ENCODE measurements around the gene EHD4. TPM values are rescaled to one million over a fixed set of nuclear protein-coding genes. Genes with fewer than 3 reads are reported as not detected.
A peak's percentile ranks its signal among the peaks of the same experiment; 100 is the strongest.

EHD4 gene
- polyA plus RNA-seq, 2 of the 4 experiments (the other 2 are of a cell fraction): 8.2 to 9.0 TPM

DNA sequence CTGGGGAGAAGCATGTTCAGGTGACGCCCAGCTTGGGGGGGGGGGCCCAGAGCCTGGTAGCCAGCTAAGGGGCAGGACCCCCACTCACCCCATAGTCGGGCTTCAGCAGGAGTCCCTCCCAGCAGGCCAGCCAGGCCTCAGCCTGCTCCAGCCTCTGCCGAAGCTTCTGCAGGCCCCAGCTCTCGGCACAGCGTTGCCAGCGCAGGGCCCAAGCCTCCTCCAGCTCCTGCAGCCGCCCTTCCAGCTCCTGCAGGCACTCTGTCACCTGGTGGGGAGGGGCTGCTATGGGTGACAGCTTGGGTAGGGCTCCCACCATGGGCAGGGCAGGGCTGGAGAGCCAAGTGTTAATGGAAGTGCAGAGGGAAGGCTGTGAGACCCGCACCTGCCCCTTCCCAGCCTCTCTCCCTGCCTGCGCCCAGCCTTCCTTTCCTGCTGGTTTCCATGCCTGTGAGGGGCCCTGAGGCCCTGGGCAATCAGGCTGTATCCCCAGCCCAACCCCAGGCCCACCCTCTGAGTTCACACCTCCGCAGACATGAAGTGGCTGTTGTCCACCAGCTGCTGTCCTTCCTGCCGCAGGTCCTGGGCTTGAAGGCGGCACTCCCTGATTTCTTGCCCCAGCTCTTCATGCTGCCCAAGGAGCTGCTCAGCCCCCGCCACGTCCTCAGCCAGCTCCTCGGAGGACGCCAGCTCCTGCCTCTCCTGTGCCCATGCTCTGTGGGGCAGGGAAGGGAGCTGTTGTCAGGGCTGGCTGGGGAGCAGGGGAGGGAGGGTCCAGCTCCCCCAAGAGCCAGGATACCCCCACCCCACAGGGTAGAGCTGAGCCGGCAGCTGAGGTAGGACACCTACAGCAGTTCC, 119.4 kb downstream of the EHD4 start:
- POLR2A ChIA-PET: no interaction called here
- DNase-seq (ENCODE audit: low read depth in 1 of 2, low spot score in 1 of 2) (no peak), ATAC-seq (peak in 1 of 2 experiments; percentile 18; a peak in 3 of 6 replicates), FAIRE-seq (no peak)
- Histone ChIP-seq H3K27ac (no peak overlapping the region), H3K4me3 (no peak overlapping the region), H3K4me1 (no peaks in the 10 kb centered on the region), H3K9me3 (no peaks in the 10 kb centered on the region), H3K4me2 (no peak overlapping the region)
- WGBS (ENCODE audit: missing lambda C conversion rate): 69% methylated on average over 3 of the region's 17 CpGs
- no peak for TF ChIP-seq CBX2 (IDR thresholded peaks at IDR 0.05; ENCODE audit: borderline replicate concordance, low read depth)
- TF ChIP-seq TP53 (CRISPR knock-in tag; IDR thresholded peaks at IDR 0.05): no peak
- no peak for TF ChIP-seq JUN (IDR thresholded peaks at IDR 0.05)
- no peak for TF ChIP-seq MYC (IDR thresholded peaks at IDR 0.05; ENCODE audit: borderline replicate concordance, low read length)
- TF ChIP-seq, protein P1, sequence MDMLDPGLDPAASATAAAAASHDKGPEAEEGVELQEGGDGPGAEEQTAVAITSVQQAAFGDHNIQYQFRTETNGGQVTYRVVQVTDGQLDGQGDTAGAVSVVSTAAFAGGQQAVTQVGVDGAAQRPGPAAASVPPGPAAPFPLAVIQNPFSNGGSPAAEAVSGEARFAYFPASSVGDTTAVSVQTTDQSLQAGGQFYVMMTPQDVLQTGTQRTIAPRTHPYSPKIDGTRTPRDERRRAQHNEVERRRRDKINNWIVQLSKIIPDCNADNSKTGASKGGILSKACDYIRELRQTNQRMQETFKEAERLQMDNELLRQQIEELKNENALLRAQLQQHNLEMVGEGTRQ (IDR thresholded peaks at IDR 0.05): no peak
- no peak for TF ChIP-seq NFE2L2 (conservative IDR thresholded peaks at IDR 0.05; ENCODE audit: low read length)
- TF ChIP-seq, protein P2, sequence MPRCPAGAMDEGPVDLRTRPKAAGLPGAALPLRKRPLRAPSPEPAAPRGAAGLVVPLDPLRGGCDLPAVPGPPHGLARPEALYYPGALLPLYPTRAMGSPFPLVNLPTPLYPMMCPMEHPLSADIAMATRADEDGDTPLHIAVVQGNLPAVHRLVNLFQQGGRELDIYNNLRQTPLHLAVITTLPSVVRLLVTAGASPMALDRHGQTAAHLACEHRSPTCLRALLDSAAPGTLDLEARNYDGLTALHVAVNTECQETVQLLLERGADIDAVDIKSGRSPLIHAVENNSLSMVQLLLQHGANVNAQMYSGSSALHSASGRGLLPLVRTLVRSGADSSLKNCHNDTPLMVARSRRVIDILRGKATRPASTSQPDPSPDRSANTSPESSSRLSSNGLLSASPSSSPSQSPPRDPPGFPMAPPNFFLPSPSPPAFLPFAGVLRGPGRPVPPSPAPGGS (IDR thresholded peaks at IDR 0.05): no peak
- TF ChIP-seq NPAS2 (CRISPR knock-in tag; IDR thresholded peaks at IDR 0.05; ENCODE audit: borderline replicate concordance): no peak
- TF ChIP-seq ZC3H11A (IDR thresholded peaks at IDR 0.05): no peak
- TF ChIP-seq ZSCAN20 (CRISPR knock-in tag; IDR thresholded peaks at IDR 0.05): no peak
- no peak for TF ChIP-seq FOSL2 (IDR thresholded peaks at IDR 0.05)
- TF ChIP-seq FOSL2 (CRISPR knock-in tag; IDR thresholded peaks at IDR 0.05): no peak
- TF ChIP-seq, protein P3, sequence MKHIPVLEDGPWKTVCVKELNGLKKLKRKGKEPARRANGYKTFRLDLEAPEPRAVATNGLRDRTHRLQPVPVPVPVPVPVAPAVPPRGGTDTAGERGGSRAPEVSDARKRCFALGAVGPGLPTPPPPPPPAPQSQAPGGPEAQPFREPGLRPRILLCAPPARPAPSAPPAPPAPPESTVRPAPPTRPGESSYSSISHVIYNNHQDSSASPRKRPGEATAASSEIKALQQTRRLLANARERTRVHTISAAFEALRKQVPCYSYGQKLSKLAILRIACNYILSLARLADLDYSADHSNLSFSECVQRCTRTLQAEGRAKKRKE (CRISPR knock-in tag; IDR thresholded peaks at IDR 0.05; ENCODE audit: low read depth): no peak
- TF ChIP-seq EHF (CRISPR knock-in tag; IDR thresholded peaks at IDR 0.05): no peak
- TF ChIP-seq, protein P4, sequence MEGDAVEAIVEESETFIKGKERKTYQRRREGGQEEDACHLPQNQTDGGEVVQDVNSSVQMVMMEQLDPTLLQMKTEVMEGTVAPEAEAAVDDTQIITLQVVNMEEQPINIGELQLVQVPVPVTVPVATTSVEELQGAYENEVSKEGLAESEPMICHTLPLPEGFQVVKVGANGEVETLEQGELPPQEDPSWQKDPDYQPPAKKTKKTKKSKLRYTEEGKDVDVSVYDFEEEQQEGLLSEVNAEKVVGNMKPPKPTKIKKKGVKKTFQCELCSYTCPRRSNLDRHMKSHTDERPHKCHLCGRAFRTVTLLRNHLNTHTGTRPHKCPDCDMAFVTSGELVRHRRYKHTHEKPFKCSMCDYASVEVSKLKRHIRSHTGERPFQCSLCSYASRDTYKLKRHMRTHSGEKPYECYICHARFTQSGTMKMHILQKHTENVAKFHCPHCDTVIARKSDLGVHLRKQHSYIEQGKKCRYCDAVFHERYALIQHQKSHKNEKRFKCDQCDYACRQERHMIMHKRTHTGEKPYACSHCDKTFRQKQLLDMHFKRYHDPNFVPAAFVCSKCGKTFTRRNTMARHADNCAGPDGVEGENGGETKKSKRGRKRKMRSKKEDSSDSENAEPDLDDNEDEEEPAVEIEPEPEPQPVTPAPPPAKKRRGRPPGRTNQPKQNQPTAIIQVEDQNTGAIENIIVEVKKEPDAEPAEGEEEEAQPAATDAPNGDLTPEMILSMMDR (IDR thresholded peaks at IDR 0.05): no peak
- TF ChIP-seq CBX8 (IDR thresholded peaks at IDR 0.05): no peak
- CTCF ChIA-PET: interaction anchor here (0.8 to 1.2 kb wide), 4 partner anchors 9 to 368 kb away, joined by 3 read pairs; partner anchors contain the start of gene MAPKBP1

DNA sequence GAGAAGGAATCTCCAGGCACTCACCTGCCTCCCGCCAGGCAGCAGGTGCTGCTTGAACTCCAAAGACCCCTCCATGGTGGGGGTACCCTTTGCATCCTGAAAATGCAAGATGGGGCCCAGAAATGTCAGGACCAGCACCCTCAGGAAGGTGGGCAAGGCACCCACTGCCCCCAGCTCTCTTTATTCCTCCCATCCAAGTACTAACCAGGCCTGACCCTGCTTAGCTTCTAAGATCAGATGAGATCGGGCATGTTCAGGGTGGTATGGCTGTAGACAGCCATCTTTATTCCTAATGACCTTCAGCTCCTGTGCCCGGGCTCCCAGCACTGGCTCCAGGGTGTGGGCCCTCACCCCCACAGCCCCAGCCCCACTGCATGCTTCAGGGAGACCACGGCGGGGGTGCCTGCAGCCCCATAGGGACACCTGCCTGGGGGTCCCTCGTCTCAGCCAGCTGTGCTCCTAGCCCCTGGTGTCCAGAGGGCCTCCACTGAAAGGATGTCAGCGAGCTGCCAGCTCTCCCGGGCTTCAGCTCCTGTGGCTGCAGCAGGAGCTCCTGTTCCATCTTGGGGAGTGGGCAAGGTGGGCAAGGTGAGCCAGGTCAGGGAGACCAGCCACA, 120.5 kb downstream of the EHD4 start:
- ChIA-PET CTCF (interaction anchor here (0.8 to 1.7 kb wide), 6 partner anchors 10 to 367 kb away, joined by 3 read pairs; partner anchors contain the start of gene MAPKBP1), POLR2A (no interaction called here)
- Histone ChIP-seq H3K9me3 (no peaks in the 10 kb centered on the region), H3K4me1 (no peaks in the 10 kb centered on the region), H3K4me2 (no peak overlapping the region), H3K4me3 (no peak overlapping the region), H3K27ac (no peak overlapping the region)
- 72% methylated on average over 3 of the region's 8 CpGs for WGBS (ENCODE audit: missing lambda C conversion rate)
- ATAC-seq (no peak), DNase-seq (ENCODE audit: low read depth in 1 of 2, low spot score in 1 of 2) (no peak), FAIRE-seq (no peak)
- TF ChIP-seq E2F6 (IDR thresholded peaks at IDR 0.05; ENCODE audit: borderline replicate concordance, low read depth) (no peak), MAZ (IDR thresholded peaks at IDR 0.05; ENCODE audit: borderline replicate concordance, low read depth, low read length) (no peak), HMGXB4 (CRISPR knock-in tag; IDR thresholded peaks at IDR 0.05; ENCODE audit: borderline replicate concordance) (no peak), GATA3 (IDR thresholded peaks at IDR 0.05; ENCODE audit: borderline replicate concordance) (no peak), TP53 (CRISPR knock-in tag; IDR thresholded peaks at IDR 0.05) (no peak), SREBF2 (IDR thresholded peaks at IDR 0.05) (no peak), NPAS2 (CRISPR knock-in tag; IDR thresholded peaks at IDR 0.05; ENCODE audit: borderline replicate concordance) (no peak), HOXB5 (CRISPR knock-in tag; IDR thresholded peaks at IDR 0.05) (no peak), RAD21 (conservative IDR thresholded peaks at IDR 0.05 in 1 of 2, IDR thresholded peaks at IDR 0.05 in 1 of 2) (no peak), ZSCAN20 (CRISPR knock-in tag; IDR thresholded peaks at IDR 0.05) (no peak), MYC (IDR thresholded peaks at IDR 0.05; ENCODE audit: borderline replicate concordance, low read length) (no peak)
- TF ChIP-seq, protein P2 (IDR thresholded peaks at IDR 0.05): no peak

Data from A549 (cell line).